ENCODE data around the gene KCNAB1. TPM values are rescaled to one million over a fixed set of nuclear protein-coding genes. Genes with fewer than 3 reads are reported as not detected.

Gene KCNAB1
- total and polyA plus RNA-seq, 8 donors, result 0.76 to 4.9 (median 3.2) TPM

DNA sequence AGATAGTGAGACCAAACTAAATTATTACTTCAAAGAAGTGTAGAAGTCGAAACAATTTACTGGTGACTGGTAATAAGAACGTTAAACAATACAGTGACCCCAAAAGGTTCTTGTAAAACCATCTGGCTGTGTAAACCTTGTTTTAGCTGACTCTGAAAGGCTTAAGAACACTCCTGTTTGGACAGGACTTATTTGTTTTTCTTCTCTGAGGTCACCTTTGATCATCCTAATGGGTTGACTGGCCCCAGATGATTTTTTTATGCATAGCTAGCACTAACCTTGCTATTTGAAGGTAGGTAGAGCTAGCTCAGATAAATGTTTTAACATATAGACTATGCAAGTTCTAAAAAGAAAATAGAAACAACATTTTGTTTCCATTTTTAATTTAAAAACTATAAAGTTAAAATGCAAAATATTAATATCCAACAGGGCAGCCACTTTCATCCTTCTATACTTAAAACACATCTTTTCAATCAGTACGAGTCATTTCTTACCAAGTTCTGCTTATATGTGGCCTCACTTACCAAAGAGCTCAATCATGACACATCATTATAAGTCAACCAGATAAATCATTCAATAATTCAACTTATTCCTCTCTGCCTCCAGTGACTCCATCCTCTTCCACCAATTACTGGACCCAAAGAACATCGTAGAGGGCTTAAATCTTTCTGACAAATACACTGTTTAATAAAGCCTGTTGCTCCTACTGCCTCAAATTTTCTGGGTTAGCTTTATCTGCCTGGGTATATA, 275.8 kb downstream of the KCNAB1 start:
- Histone ChIP-seq H3K9me3 (no peaks in the 10 kb centered on the region), H3K4me3 (no peak overlapping the region), H3K36me3 (no peaks in the 10 kb centered on the region), H3K27ac (no peak overlapping the region), H3K27me3 (no peaks in the 10 kb centered on the region), H3K4me1 (no peaks in the 10 kb centered on the region)
- DNase-seq, result no peak
- no peak for FAIRE-seq
- TF ChIP-seq, protein P1, sequence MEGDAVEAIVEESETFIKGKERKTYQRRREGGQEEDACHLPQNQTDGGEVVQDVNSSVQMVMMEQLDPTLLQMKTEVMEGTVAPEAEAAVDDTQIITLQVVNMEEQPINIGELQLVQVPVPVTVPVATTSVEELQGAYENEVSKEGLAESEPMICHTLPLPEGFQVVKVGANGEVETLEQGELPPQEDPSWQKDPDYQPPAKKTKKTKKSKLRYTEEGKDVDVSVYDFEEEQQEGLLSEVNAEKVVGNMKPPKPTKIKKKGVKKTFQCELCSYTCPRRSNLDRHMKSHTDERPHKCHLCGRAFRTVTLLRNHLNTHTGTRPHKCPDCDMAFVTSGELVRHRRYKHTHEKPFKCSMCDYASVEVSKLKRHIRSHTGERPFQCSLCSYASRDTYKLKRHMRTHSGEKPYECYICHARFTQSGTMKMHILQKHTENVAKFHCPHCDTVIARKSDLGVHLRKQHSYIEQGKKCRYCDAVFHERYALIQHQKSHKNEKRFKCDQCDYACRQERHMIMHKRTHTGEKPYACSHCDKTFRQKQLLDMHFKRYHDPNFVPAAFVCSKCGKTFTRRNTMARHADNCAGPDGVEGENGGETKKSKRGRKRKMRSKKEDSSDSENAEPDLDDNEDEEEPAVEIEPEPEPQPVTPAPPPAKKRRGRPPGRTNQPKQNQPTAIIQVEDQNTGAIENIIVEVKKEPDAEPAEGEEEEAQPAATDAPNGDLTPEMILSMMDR (IDR thresholded peaks at IDR 0.05), result no peak
- intact Hi-C loops (cut with DNase I), result no loop called here
- ATAC-seq, result peak in 2 of 4 donors; percentile 31 to 63
- WGBS, 2 donors, result 55 to 64% methylated on average over 4 of the region's 4 CpGs

- DNase-seq (no peak), FAIRE-seq (no peak)
Observed at GRCh38 chr3:156396851-156397250, 276.5 kb downstream of the KCNAB1 start.

GRCh38 chr3:156397534-156397933, 277.2 kb downstream of the KCNAB1 start:
- no peak for FAIRE-seq
- Histone ChIP-seq H3K4me3 (no peak overlapping the region), H3K4me1 (no peaks in the 10 kb centered on the region), H3K27me3 (no peaks in the 10 kb centered on the region), H3K36me3 (no peaks in the 10 kb centered on the region), H3K27ac (no peak overlapping the region), H3K9me3 (no peaks in the 10 kb centered on the region)
- no peak for DNase-seq
- ATAC-seq, result no peak
- intact Hi-C loops (cut with DNase I), result no loop called here
- TF ChIP-seq, protein P1 (IDR thresholded peaks at IDR 0.05), result no peak

More at GRCh38 chr3:156396851-156397250, 276.5 kb downstream of the KCNAB1 start:
- H3K9me3 ChIP-seq, result no peaks in the 10 kb centered on the region
- H3K4me3 ChIP-seq, result no peak overlapping the region
- 82 to 91% methylated on average over 4 of the region's 4 CpGs for WGBS, 2 donors
- no peaks in the 10 kb centered on the region for H3K4me1 ChIP-seq
- no peak overlapping the region for H3K27ac ChIP-seq
- intact Hi-C loops (cut with DNase I), result no loop called here
- TF ChIP-seq, protein P1 (IDR thresholded peaks at IDR 0.05), result no peak
- no peaks in the 10 kb centered on the region for H3K27me3 ChIP-seq
- ATAC-seq, result no peak
- no peaks in the 10 kb centered on the region for H3K36me3 ChIP-seq

DNA sequence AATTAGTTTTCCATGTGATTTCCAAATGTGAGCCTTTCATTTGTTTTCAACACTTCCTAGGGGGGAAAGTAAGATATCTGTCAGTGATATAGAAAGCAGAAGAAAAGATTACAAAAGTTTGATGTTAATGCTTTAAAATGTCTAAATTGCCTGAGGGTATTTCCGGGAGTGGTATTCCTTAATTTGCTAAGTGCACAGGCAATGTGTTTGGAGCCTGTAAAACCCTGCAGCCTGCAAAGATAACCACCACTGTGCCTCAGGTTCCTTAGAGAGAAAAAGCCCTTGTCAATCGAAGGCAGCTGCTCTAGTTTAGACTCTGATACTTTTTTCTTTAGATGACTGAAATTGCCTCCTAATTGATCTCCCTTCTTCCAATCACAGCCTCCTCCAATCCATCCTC, 279.7 kb downstream of the KCNAB1 start:
- no peaks in the 10 kb centered on the region for H3K9me3 ChIP-seq
- no peak for ATAC-seq
- H3K36me3 ChIP-seq, result no peaks in the 10 kb centered on the region
- H3K27me3 ChIP-seq, result no peaks in the 10 kb centered on the region
- TF ChIP-seq, protein P1 (IDR thresholded peaks at IDR 0.05), result no peak
- 54 to 62% methylated on average over 2 of the region's 2 CpGs for whole genome bisulfite sequencing, 2 donors
- intact Hi-C loops (cut with DNase I), result no loop called here
- no peak for DNase-seq
- H3K27ac ChIP-seq, result no peak overlapping the region
- no peak overlapping the region for H3K4me3 ChIP-seq
- H3K4me1 ChIP-seq, result no peaks in the 10 kb centered on the region
- FAIRE-seq, result no peak

- H3K27me3 ChIP-seq, result no peaks in the 10 kb centered on the region
- DNase-seq (no peak), ATAC-seq (no peak), FAIRE-seq (no peak)
- H3K27ac ChIP-seq, result no peak overlapping the region
- H3K9me3 ChIP-seq, result no peaks in the 10 kb centered on the region
- WGBS, 2 donors, result 31 to 58% methylated on average over 1 of the region's 1 CpG
- intact Hi-C loops (cut with DNase I), result no loop called here
- H3K4me3 ChIP-seq, result no peak overlapping the region
- no peaks in the 10 kb centered on the region for H3K4me1 ChIP-seq
- TF ChIP-seq, protein P1 (IDR thresholded peaks at IDR 0.05), result no peak
- no peaks in the 10 kb centered on the region for H3K36me3 ChIP-seq
Observed at GRCh38 chr3:156400735-156401134, 280.4 kb downstream of the KCNAB1 start.

All from pancreas (tissue), 10 donors.